ENCODE measurements around the gene WWOX. TPM values are rescaled to one million over a fixed set of nuclear protein-coding genes. Genes with fewer than 3 reads are reported as not detected.
A peak's percentile ranks its signal among the peaks of the same experiment; 100 is the strongest.
"Not testable (repeated sequence)": the region's sequence is repeated elsewhere in the genome, so short reads cannot be mapped to it uniquely, and the experiment has no call there.

Gene WWOX
- total RNA-seq, 1 donor from 2014 or later, result 9.5 TPM

- DNase-seq (ENCODE audit: low read depth in 2 of 2), result no peak
Observed at GRCh38 chr16:78681743-78682142, 582.3 kb downstream of the WWOX start.

- peak; percentile 5 to 85 for DNase-seq (ENCODE audit: low read depth in 2 of 2)
Observed at GRCh38 chr16:78684030-78684611, 584.7 kb downstream of the WWOX start.

GRCh38 chr16:78684655-78685375 is 585.4 kb downstream of the WWOX start:
- DNase-seq (ENCODE audit: low read depth in 2 of 2), result no peak

- DNase-seq (ENCODE audit: low read depth in 2 of 2), result no peak
Observed at GRCh38 chr16:78686601-78687000, 587.1 kb downstream of the WWOX start.

GRCh38 chr16:78689028-78689427 is 589.6 kb downstream of the WWOX start:
- DNase-seq (ENCODE audit: low read depth in 2 of 2), result no peak

- no peak for DNase-seq (ENCODE audit: low read depth in 2 of 2)
Observed at GRCh38 chr16:78689536-78689935, 590.1 kb downstream of the WWOX start.

GRCh38 chr16:78690510-78690909 is 591.1 kb downstream of the WWOX start:
- no peak for DNase-seq (ENCODE audit: low read depth in 2 of 2)

GRCh38 chr16:78691746-78692145 is 592.3 kb downstream of the WWOX start:
- DNase-seq (ENCODE audit: low read depth in 2 of 2), result not testable (repeated sequence)

GRCh38 chr16:78693496-78693895 is 594.0 kb downstream of the WWOX start:
- no peak for DNase-seq (ENCODE audit: low read depth in 2 of 2)

- DNase-seq (ENCODE audit: low read depth in 2 of 2), result no peak
Observed at GRCh38 chr16:78694414-78694813, 595.0 kb downstream of the WWOX start.

GRCh38 chr16:78695391-78695790 is 595.9 kb downstream of the WWOX start:
- no peak for DNase-seq (ENCODE audit: low read depth in 2 of 2)

- DNase-seq (ENCODE audit: low read depth in 2 of 2), result no peak
Observed at GRCh38 chr16:78696797-78697196, 597.3 kb downstream of the WWOX start.

- no peak for DNase-seq (ENCODE audit: low read depth in 2 of 2)
Observed at GRCh38 chr16:78697426-78697825, 598.0 kb downstream of the WWOX start.

- DNase-seq (ENCODE audit: low read depth in 2 of 2), result no peak
Observed at GRCh38 chr16:78703936-78704335, 604.5 kb downstream of the WWOX start.

GRCh38 chr16:78704416-78704815 is 605.0 kb downstream of the WWOX start:
- DNase-seq (ENCODE audit: low read depth in 2 of 2), result no peak

GRCh38 chr16:78705694-78706093 is 606.2 kb downstream of the WWOX start:
- DNase-seq (ENCODE audit: low read depth in 2 of 2), result peak; percentile 4

- no peak for DNase-seq (ENCODE audit: low read depth in 2 of 2)
Observed at GRCh38 chr16:78706637-78707036, 607.2 kb downstream of the WWOX start.

- no peak for DNase-seq (ENCODE audit: low read depth in 2 of 2)
Observed at GRCh38 chr16:78709137-78709884, 609.9 kb downstream of the WWOX start.

- no peak for DNase-seq (ENCODE audit: low read depth in 2 of 2)
Observed at GRCh38 chr16:78715106-78715505, 615.7 kb downstream of the WWOX start.

- no peak for DNase-seq (ENCODE audit: low read depth in 2 of 2)
Observed at GRCh38 chr16:78715673-78716072, 616.2 kb downstream of the WWOX start.

- DNase-seq (ENCODE audit: low read depth in 2 of 2), result no peak
Observed at GRCh38 chr16:78718141-78718540, 618.7 kb downstream of the WWOX start.

GRCh38 chr16:78720416-78720815 is 621.0 kb downstream of the WWOX start:
- DNase-seq (ENCODE audit: low read depth in 2 of 2), result no peak

- no peak for DNase-seq (ENCODE audit: low read depth in 2 of 2)
Observed at GRCh38 chr16:78727536-78727935, 628.1 kb downstream of the WWOX start.
